8988T (cell line): Measurements from ENCODE around the gene HNRNPA1L2.
"Not testable (repeated sequence)": the region's sequence is repeated elsewhere in the genome, so short reads cannot be mapped to it uniquely, and the experiment has no call there.

Experiments
- DNase-seq: peaks from one replicate; pipeline ENCODE4 v3.0.0; 2011

The HNRNPA1L2 gene

DNA sequence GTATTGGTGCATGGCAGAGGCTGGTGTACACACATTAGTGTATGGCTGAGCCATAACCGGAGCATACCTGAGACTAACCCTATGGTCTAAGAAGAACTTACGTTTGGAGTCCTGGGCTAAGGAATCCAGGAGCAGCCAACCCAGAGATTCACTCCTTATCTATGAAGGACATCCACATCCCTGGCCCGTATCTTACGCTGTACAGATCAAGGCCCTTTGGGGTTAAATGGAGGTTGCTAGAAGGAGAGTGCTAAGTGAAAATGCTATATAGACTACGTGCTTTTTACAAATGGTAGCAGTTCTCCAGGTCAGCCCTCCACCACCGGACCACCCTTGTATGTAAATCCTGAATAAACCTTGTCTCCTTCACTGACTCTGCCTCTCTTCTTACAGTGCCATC lies 8.5 kb downstream of the HNRNPA1L2 start:
- DNase-seq, result no peak

DNA sequence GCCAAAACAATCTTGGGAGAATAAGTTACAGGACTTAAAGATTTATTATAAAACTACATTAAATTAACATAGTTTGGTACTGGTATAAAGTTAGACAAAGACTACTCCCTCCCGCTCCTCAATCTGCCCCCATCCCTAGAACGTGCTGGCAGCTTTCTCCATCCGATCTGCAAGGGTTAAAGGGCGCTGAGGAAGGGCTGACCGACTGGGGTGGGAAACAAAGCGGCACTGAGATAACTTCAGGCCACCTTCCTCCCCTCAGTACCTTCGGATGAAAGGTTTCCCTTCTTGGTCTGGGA lies 9.6 kb downstream of the HNRNPA1L2 start:
- no peak for DNase-seq

- peak; percentile 50 for DNase-seq
These were observed 10.2 kb downstream of the HNRNPA1L2 start, which contains the start of gene SUGT1 for GRCh38 chr13:52652196-52652979. Gene SUGT1, plus strand, starts transcription at chr13:52652836. Its CDS starts 85 bp downstream, at chr13:52652921.

DNA sequence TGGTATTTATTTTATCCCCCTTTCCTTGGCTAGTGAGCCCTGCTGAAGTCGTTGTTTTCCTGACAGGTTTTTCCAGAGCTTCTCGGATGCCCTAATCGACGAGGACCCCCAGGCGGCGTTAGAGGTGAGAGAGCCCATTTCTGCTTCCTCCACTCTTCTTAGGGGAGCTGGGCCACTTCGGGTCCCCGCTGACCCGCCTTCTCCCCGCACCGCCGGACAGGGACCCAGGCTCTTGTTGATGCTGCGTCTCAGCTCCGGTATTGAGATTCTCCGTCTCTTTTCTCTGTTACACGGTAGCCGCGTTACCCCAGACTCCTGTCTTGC lies 10.7 kb downstream of the HNRNPA1L2 start:
- no peak for DNase-seq

DNA sequence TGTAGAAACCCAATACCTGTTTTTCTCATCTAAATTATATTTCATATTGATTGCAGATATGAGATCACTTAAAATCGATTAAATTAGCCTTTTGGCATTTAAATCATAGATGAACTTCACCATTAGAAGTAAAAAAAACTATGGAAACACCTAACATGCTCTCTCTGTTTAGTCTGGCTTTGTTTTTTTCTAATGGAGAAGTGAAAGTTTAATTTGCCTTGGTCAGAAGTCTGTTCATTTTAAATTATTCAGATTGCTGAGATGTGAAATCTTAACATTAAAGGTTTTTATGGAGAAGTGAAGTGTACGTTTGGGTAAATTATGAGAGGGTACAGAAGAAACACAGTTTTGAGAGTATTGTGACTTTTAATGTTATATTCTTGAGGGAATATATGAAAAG lies 17.1 kb downstream of the HNRNPA1L2 start:
- DNase-seq, result no peak

DNA sequence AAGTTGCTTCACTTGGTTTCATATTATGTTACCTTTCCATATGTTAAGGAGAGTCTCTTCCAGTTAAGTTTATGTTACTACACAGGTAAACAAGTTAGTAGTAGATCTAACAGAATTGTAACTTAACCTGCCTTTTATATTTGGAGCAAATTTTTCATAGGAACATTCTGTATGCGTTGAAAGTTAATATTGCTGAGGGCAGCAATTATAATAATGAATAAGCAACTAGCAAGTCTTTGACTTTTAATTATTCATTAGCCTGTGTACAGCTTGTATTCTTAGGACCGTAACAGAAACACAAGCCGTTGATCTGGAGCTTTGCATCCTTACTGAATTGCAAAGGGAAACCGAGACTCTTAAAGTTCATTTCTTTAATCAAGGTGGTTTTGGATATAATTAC lies 22.0 kb downstream of the HNRNPA1L2 start:
- DNase-seq, result no peak

DNA sequence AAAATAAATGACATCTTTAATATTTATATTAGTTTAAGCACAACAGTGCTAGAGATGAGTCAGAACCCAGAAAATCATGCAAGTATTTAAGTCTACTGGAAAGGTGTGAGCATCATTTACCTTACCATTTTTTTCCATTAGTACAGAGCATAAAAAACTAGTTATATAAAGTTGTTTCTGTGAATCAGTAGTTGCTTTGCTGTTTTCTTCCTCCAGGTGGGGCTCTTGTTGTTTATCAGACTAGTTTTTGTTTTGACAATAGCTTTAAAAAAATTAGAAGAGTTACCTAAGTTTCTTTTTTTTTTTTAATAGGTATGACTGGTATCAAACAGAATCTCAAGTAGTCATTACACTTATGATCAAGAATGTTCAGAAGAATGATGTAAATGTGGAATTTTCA lies 23.1 kb downstream of the HNRNPA1L2 start:
- DNase-seq, result no peak

- DNase-seq, result no peak
These were observed 27.4 kb downstream of the HNRNPA1L2 start for GRCh38 chr13:52669677-52670076.

GRCh38 chr13:52670726-52671125 lies 28.5 kb downstream of the HNRNPA1L2 start:
- no peak for DNase-seq

GRCh38 chr13:52673465-52673864 lies 31.2 kb downstream of the HNRNPA1L2 start:
- DNase-seq, result no peak

DNA sequence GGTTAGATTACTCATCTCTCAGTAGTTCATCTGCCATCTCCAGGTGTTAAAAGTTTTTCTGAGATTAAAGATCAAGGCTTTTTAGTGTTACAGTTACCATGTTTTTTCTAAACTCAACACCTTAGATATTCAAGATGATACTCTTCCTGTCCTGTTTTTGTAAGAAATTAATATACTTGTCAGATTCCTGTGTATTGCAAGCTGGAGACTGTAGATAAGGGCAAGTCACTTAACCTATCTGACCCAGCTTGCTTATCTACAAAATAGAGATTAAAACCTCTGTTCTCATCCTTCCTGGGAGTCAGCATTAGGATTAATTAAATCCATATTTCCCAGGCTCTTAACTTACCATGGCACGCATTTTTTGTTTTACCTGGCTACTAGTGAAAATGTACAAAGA lies 35.6 kb downstream of the HNRNPA1L2 start:
- DNase-seq, result no peak

DNA sequence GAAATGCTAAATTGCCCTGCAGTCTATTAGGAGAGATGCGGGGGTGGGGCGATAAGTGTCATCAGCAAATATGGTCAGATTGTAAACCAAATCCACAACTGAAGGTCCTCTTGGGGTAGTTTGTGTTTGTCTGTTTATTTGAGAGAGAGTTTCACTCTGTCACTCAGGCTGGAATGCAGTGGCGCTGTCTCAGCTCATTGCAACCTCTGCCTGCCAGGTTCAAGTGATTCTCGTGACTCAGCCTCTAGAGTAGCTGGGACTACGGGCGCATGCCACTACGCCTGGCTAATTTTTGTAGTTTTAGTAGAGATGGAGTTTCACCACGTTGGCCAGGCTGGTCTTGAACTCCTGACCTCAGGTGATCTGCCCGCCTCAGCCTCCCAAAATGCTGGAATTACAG lies 43.6 kb downstream of the HNRNPA1L2 start:
- not testable (repeated sequence) for DNase-seq

- DNase-seq, result no peak
These were observed 44.1 kb downstream of the HNRNPA1L2 start for GRCh38 chr13:52686376-52686775.
